AG04449 (cell line): ENCODE data around the gene SH3BGRL3.

Experiments used
- CTCF ChIA-PET: fragments of 350-600 bp; formaldehyde crosslinking; extraction: SDS; loops from one replicate; lab custom pipeline; 2021; ENCODE audit warnings: antibody characterized with exemption; lab: Yijun Ruan, JAX
- POLR2A ChIA-PET: fragments of 400-600, 350-600 bp; formaldehyde crosslinking; extraction: SDS; loops from one replicate; lab custom pipeline; 2020; ENCODE audit warnings: antibody characterized with exemption, inconsistent platforms; lab: Yijun Ruan, JAX
- DNase-seq: peaks from one replicate; pipeline ENCODE4 v3.0.0-alpha.2; 2010; ENCODE audit warnings: low read depth, low spot score
- H3K4me3 ChIP-seq: 2 replicates; pipeline ENCODE4 v1.5.1; 2011; ENCODE audit warnings: low read depth, mild to moderate bottlenecking, control low read depth, low read length
- CTCF ChIP-seq: IDR thresholded peaks from one replicate; pipeline ENCODE4 v1.5.1; 2011; ENCODE audit warnings: mild to moderate bottlenecking, moderate library complexity, low read length, control low read depth, inconsistent platforms; ENCODE audit not compliant: insufficient read depth; ENCODE audit errors: missing control alignments

Gene SH3BGRL3

GRCh38 chr1:26287033-26287711 is 7.3 kb downstream of the SH3BGRL3 start:
- no peak for DNase-seq
- ChIA-PET CTCF (interaction anchor here (1.1 to 5.4 kb wide), 10 partner anchors 12 to 143 kb away, joined by 3 to 37 read pairs (median 24); partner anchors contain the start of gene CEP85), POLR2A (no interaction called here)
- TF ChIP-seq CTCF: no peak
- H3K4me3 ChIP-seq: no peak overlapping the region

GRCh38 chr1:26287811-26288210 is 7.9 kb downstream of the SH3BGRL3 start:
- ChIA-PET POLR2A (interaction anchor here (1.5 kb wide), 1 partner anchor 8 kb away, joined by 5 read pairs; the partner anchor contains the start of gene SH3BGRL3), CTCF (interaction anchor here (1.3 to 5.7 kb wide), 7 partner anchors 11 to 129 kb away, joined by 3 to 36 read pairs (median 7); partner anchors contain the start of genes CEP85 and SH3BGRL3)
- no peak for TF ChIP-seq CTCF

GRCh38 chr1:26288311-26288941 is 8.5 kb downstream of the SH3BGRL3 start:
- no peak overlapping the region for H3K4me3 ChIP-seq
- TF ChIP-seq CTCF: no peak
- POLR2A ChIA-PET: interaction anchor here (1.2 to 1.5 kb wide), 2 partner anchors 8 to 9 kb away, joined by 3 to 5 read pairs; partner anchors contain the start of gene SH3BGRL3
- DNase-seq: no peak
- CTCF ChIA-PET: interaction anchor here (1.1 to 5.7 kb wide), 11 partner anchors 10 to 129 kb away, joined by 3 to 36 read pairs (median 6); partner anchors contain the start of genes CEP85, SH3BGRL3 and ZNF593

More at GRCh38 chr1:26287811-26288210, 7.9 kb downstream of the SH3BGRL3 start:
- H3K4me3 ChIP-seq: no peak overlapping the region
- no peak for DNase-seq

GRCh38 chr1:26289158-26290059 is 9.5 kb downstream of the SH3BGRL3 start:
- TF ChIP-seq CTCF: no peak
- DNase-seq: no peak
- ChIA-PET POLR2A (interaction anchor here (1.2 to 1.5 kb wide), 2 partner anchors 9 to 10 kb away, joined by 3 to 5 read pairs; partner anchors contain the start of gene SH3BGRL3), CTCF (interaction anchor here (0.9 to 5.7 kb wide), 13 partner anchors 9 to 128 kb away, joined by 3 to 36 read pairs (median 6); partner anchors contain the start of genes CEP85, SH3BGRL3 and ZNF593)
- H3K4me3 ChIP-seq: no peak overlapping the region

- no peak for TF ChIP-seq CTCF
- no peak for DNase-seq
- no peak overlapping the region for H3K4me3 ChIP-seq
- ChIA-PET CTCF (interaction anchor here (1.4 to 5.7 kb wide), 3 partner anchors 13 to 56 kb away, joined by 3 to 36 read pairs (median 10); partner anchors contain the start of genes CEP85 and SH3BGRL3), POLR2A (no interaction called here)
These were observed 10.4 kb downstream of the SH3BGRL3 start for GRCh38 chr1:26290122-26290881.
